SK-N-SH treated with all-trans-retinoic acid at 6 μM for 48 hours (cell line): ENCODE measurements around the gene TMEM214.

Experiments used
- PPARA ChIP-seq: fragments of 250-450 bp; sonication (Bioruptor Pico); IDR thresholded peaks from 2 replicates; pipeline ENCODE4 v1.5.0; 2020; ENCODE audit warnings: mild to moderate bottlenecking, borderline replicate concordance
- SNAI2 ChIP-seq: fragments of 250-450 bp; sonication (Bioruptor Pico); IDR thresholded peaks from 2 replicates; pipeline ENCODE4 v1.5.0; 2020; ENCODE audit warnings: mild to moderate bottlenecking, moderate library complexity
- TCF4 ChIP-seq: fragments of 250-450 bp; sonication (Bioruptor Pico); IDR thresholded peaks from 2 replicates; pipeline ENCODE4 v1.8.0; 2021; ENCODE audit warnings: mild to moderate bottlenecking, moderate library complexity, borderline replicate concordance
- TOX ChIP-seq: fragments of 250-450 bp; sonication (Bioruptor Pico); IDR thresholded peaks from 2 replicates; pipeline ENCODE4 v1.8.0; 2021; ENCODE audit warnings: mild to moderate bottlenecking, moderate library complexity, borderline replicate concordance
- ZFP3 ChIP-seq: fragments of 250-450 bp; sonication (Bioruptor Pico); IDR thresholded peaks from 2 replicates; pipeline ENCODE4 v1.5.0; 2020; ENCODE audit warnings: mild to moderate bottlenecking, moderate library complexity
- ZNF565 ChIP-seq: fragments of 450-650 bp; formaldehyde crosslinking; conservative IDR thresholded peaks from 2 replicates; pipeline ENCODE4 v1.5.0; 2020; ENCODE audit warnings: low read depth, mild to moderate bottlenecking, moderate library complexity
- TF ChIP-seq, protein P1 (sequence below): fragments of 250-450 bp; sonication (Bioruptor Pico); IDR thresholded peaks from 2 replicates; pipeline ENCODE4 v1.5.1; 2020; ENCODE audit warnings: low read depth, mild to moderate bottlenecking, moderate library complexity
- TF ChIP-seq, protein P2 (sequence below): fragments of 250-450 bp; sonication (Bioruptor Pico); IDR thresholded peaks from 2 replicates; pipeline ENCODE4 v1.8.0; 2020; ENCODE audit warnings: mild to moderate bottlenecking, moderate library complexity, borderline replicate concordance

DNA sequence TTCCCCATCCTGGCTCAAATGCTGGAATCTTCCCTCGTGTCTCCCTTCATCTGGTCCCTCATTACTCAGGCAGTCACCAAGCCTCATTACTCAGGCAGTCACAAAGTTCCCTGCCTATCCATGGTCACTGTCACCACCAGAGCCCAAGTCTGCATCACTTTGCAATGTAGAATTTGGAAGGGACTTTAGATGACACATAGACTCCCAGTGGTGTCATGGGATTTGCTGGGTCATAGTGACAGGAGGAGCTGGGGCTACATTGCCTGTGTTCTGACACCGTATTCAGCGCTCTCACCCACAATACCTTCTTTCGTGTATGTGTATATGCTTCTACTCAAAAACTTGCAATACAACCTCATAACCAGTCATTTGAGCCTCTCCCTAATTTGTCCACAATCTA is 43.6 kb downstream of the TMEM214 start:
- TF ChIP-seq, protein P1, sequence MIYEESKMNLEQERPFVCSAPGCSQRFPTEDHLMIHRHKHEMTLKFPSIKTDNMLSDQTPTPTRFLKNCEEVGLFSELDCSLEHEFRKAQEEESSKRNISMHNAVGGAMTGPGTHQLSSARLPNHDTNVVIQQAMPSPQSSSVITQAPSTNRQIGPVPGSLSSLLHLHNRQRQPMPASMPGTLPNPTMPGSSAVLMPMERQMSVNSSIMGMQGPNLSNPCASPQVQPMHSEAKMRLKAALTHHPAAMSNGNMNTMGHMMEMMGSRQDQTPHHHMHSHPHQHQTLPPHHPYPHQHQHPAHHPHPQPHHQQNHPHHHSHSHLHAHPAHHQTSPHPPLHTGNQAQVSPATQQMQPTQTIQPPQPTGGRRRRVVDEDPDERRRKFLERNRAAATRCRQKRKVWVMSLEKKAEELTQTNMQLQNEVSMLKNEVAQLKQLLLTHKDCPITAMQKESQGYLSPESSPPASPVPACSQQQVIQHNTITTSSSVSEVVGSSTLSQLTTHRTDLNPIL = no peak
- TF ChIP-seq TCF4 (CRISPR knock-in tag) (no peak), ZFP3 (no peak), PPARA (CRISPR knock-in tag) (no peak), TOX (CRISPR knock-in tag) (no peak), SNAI2 (CRISPR knock-in tag) (no peak), ZNF565 (no peak)
- TF ChIP-seq, protein P2, sequence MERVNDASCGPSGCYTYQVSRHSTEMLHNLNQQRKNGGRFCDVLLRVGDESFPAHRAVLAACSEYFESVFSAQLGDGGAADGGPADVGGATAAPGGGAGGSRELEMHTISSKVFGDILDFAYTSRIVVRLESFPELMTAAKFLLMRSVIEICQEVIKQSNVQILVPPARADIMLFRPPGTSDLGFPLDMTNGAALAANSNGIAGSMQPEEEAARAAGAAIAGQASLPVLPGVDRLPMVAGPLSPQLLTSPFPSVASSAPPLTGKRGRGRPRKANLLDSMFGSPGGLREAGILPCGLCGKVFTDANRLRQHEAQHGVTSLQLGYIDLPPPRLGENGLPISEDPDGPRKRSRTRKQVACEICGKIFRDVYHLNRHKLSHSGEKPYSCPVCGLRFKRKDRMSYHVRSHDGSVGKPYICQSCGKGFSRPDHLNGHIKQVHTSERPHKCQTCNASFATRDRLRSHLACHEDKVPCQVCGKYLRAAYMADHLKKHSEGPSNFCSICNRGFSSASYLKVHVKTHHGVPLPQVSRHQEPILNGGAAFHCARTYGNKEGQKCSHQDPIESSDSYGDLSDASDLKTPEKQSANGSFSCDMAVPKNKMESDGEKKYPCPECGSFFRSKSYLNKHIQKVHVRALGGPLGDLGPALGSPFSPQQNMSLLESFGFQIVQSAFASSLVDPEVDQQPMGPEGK (CRISPR knock-in tag) = no peak
